ENCODE measurements around the gene CNOT8.
"Not testable (repeated sequence)": the region's sequence is repeated elsewhere in the genome, so short reads cannot be mapped to it uniquely, and the experiment has no call there.

Gene CNOT8

DNA sequence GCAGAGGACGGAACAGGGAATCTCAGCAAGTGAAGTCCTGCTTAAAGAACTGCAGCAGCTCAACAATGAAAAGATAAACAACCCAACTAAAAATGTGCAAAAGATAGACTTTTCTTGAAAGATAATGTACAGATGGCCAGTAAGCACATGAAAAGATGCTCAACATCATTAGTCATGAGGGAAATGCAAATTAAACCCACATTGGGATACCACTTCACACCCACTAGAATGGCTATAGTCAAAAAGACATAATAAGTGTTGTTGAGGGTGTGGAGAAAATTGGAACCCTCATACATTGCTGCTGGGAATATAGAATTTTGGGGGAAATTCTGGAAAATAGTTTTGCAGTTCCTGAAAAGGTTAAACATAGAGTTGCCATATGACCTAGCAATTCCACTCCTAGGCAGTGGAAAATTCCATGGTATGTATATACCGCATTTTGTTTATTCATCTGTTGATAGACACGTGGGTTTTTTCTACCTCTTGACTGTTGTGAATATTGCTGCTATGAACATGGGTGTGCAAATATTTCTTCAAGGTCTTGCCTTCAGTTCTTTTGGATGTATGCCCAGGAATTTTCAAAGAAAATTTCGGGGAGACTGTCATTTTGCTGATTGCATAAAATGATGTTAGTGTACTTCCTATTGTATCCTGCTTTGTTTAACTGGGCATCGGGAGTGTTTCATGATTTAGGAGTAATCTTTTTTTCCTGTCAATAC is 7.2 kb downstream of the CNOT8 start:
- DNase-seq (ENCODE audit: low spot score) = no peak

DNA sequence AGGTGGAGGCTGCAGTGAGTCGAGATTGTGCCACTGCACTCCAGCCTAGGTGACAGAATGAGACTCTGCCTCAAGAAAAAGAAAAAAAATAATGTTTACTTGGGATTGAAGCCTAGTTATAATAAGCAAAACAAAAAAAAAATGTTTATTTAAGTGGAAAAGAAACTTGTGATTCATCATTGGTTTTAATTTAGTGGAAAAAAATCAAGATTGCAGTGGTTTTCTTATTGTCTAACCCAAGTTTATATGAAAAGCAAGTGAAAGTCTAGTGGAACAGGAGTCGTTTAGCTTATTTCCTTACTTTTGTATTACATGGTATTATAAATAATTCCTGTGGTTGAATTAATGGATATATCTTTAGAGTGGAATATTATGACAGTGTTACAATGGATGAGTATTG is 8.4 kb downstream of the CNOT8 start:
- DNase-seq (ENCODE audit: low spot score) = no peak

DNA sequence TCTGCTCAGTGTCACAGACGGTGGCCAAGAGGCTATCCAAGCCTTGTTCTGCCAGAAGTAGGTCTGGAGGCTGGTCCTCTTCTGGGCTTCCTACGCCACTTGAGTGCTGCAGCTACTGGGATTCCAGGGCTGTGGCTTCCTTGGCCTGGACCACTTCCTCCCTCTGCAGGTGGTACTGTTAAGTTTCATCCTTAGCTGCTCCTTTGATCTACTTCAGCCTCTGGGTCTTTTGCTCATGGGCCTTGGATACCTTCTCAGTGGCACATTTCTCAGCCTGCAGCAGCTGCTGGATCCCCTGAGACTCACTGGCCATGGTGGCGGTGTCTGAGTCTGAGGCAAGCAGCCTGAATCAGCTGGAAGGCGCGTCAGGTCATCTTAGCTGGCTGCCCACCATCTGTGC is 10.3 kb downstream of the CNOT8 start:
- peak; percentile 15 for DNase-seq (ENCODE audit: low spot score)

DNA sequence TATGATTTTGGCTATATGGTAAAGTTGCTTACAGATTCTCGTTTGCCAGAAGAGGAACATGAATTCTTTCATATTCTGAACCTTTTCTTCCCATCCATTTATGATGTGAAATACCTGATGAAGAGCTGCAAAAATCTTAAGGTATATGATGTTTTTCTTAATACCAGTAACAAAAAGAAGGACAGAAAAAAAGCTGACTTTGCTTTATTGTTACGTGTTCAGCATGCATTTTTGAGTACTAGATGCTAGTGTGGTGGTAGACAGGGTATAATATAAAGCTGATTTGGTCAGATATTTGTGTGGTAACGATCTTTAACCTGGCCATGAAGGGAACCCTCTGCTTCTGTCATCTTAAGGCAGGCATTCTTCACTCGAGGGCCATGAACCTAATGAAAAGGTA is 13.3 kb downstream of the CNOT8 start:
- DNase-seq (ENCODE audit: low spot score) = no peak

DNA sequence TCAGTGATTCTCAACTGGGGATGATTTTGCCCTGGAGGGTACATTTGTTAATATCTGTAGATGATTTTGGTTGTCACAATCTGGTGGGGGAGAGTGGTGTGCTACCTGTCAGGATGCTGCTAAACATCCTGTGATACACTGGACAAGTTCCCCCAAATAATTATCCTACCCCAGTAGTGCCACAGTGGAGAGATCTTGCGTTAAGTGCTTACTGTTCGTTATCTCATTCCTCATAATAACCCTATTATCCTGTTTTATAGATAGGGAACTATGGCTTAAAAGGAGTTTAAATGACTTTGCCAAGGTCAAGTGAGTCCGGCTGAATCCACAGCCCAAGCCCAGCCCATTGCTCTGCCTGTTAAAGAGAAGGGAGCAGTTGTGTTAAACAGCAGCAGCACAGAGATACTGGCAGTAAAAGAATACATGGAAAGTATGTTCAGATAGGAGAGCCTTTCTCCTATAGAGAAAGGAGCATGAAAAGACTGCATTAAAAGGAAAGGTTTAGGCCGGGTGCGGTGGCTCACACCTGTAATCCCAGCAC is 15.4 kb downstream of the CNOT8 start:
- DNase-seq (ENCODE audit: low spot score) = no peak

DNA sequence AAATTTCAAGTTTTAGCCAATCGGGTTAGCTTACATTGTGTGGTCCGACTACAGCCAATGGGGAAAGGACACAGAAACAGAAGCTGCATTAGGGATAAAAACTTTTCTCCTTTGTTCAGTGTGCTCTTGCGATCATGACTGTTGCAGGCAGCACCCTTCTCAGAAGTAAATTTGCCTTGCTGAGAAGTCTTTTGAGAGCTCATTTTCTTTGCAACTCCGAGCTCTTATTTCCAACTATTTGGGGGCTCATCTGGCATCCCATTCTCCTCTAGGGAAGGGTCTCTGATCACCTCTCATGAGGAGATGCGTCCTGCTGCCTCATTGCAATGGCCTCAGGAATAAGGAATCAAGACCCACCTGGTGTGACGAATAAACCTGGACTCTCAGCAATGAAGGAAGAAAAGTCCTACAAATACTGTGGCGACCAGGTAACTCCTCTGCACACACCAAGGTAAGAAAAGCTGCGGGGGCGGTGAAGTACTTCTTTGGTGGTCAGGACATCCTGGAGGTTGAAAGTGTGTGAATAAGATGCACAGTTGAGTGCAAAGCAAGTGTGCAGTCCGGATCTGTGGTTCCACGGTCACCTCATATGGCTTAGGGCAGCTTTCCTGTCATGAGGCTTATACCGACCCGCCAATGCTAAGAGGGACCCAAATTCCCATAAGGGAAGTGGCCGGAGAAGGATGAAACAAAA is 20.4 kb downstream of the CNOT8 start:
- no peak for DNase-seq (ENCODE audit: low spot score)

DNA sequence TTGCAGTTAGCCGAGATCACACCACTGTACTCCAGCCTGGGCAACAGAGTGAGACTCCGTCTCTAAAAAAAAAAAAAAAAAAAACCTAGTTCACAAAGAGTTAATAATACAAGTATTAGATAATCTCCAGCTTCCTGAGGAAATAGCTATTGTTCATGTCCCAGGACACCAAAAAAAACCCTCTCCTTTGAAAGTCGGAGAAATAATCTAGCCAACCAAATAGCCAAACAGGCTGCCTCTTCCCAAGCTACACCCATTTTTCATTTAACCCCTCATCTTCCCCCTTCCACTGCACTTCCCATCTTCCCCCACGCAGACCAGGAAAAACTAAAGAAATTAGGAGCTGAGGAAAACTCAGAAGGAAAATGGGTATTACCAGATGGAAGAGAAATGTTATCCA is 23.6 kb downstream of the CNOT8 start:
- DNase-seq (ENCODE audit: low spot score) = no peak

DNA sequence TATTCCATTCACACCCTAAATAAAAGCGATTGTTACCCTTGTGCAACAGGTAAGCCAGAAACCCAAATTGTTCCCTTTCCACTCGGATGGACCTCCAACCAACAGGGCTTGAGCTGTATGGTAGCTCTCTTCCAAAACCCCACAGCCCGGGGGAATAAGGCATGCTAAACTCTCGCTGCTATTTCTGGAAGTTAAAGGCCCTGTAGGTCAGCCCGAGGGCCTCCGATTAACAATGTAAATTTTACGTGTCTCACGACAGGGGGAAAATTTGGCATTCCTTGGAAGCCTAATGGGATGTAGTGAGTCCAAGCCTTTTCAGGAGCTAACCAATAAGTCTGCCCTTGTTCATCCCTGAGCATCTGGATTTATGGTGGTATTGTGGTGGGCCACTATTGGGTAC is 26.0 kb downstream of the CNOT8 start:
- no peak for DNase-seq (ENCODE audit: low spot score)

DNA sequence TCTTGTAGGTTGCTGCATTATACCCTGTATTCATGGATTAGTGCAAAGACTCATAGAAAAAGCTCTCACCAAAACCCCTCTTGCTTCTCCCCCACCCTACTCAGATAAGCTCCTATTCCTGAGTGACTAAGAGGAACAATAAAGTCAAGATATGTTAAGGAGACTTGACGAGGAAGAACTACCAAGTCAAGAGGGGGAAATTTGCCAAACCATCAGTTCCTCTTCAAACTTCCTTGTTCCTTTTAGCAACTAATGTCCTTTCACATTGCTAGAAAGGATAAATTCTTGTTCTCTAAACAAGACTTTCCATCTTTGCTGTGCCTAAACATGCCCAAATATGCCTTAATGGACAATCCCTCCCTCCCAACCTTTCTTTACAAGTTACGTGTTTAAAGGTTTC is 27.0 kb downstream of the CNOT8 start:
- DNase-seq (ENCODE audit: low spot score) = no peak

DNA sequence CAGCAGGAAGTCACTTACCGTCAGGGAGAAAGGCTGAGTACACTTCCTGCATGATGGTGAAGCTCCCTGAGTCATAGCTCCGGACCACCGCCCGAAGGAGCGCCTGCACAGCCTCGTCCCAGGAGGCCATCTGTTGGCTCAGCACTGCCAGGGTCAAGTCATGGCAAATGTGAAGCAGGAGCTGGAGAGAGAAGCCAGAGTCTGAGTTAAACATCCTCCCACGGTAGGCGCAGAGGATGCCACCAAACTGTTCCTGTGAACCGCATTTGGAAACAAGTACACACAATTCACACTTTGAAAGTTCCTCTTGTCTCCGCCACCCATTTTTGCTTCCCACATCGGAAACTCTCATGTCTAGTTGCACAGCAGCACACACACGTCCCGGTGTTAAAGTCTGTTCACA is 33.9 kb downstream of the CNOT8 start:
- no peak for DNase-seq (ENCODE audit: low spot score)

DNA sequence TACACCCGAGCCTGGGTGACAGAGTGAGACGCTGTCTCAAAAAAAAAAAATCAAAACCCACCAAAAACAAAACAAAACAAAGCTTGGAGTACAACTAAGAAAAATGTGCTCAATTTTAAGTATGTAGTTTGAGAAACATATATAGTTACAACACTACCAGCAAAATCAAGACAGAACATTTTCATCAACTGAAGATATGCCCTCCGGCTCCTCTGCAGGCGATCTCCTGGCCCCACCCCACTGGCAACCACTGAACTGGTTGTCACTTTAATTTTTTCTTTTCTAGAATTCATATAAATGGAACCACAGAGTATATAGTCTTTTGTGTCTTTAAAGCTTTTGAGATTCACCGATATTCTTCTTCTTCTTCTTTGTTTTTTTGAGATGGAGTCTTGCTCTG is 35.0 kb downstream of the CNOT8 start:
- no peak for DNase-seq (ENCODE audit: low spot score)

DNA sequence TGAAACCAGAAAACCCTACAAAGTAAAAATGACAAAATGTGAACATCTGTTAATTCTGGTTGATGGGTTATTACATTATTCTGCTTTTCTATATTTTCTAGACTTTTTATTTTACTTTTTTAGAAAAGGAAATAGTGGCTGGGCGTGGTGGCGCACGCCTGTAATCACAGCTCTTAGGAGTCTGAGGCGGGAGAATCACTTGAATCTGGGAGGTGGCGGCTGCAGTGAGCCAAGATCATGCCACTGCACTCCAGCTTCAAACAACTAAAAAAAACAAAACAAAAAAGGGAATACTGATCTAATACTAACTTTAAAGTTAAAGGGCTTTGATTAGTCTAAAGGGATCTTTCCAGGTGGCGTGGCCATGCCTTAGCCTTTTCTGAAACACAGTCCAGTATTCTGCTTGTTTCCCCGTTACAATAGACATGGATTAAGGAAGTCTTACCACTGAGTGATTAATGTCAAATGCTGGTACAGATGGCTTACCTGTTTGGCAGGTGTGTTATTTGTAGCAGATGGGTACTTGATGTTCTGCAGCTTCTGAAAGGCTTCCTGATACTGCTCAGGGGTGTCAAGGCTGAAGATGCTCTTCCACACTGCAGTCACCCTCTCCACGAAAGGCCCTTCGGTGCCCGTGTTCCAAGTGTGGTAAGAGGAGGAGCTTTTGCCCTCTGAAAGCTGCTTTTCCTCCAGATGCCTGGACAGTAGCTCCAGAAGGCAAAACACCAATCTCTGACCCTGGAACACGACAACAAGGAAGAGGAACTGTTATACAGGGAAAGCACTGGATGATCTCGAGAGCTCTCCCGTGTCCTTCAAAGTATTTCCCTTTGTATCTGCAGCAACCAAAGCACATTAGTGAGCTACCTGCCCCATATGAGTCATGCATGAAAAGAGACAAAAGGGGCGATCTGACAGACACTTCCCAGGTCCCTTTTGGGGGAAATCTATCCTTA is 37.5 kb downstream of the CNOT8 start:
- DNase-seq (ENCODE audit: low spot score) = no peak

DNA sequence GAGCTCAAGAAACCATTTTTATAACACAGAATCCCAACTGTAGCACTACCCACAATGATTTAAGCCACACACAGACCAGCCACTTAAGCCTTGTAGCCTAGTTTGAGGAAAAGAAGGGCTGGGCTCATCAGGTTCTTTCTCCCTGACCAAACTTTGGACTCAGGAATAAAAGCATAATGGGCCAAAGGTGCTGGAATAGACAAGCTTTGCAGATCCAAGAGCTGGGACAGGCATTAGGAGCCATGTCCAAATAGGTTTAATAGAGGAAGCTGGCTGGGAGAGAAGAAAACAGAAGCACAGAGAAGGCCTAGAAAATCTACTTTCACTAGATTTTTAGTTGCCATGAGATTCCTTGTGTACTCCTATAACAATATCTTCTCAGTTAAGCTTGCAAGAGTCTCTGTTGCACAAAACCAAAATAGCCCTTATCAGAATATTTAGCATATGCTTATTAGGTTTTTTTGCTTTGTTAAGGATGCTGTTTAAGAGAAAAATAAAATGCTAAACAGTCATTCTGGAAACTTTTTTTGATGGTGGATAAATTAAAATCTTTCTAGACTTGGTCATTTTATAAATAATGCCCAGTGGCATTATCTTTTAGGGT is 38.2 kb downstream of the CNOT8 start:
- DNase-seq (ENCODE audit: low spot score) = no peak

DNA sequence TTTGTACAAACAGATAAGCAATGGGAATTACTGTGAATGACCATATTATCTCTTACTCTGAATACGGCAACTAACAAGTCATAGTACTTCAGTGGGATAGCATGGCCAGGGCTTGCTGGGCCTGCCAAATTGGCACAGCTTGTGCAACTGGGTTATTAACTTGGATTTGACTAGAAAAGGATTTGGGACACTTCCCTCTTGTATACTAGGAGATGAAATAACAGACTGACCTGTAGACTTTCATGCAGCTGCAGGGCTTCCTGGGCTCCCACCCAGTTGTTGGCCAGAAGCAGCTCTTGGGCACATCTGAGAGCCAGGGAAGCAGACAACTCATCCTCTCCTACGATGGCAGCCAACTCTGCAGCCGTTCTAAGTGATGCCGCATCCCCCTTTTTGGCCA is 39.8 kb downstream of the CNOT8 start:
- DNase-seq (ENCODE audit: low spot score) = no peak

DNA sequence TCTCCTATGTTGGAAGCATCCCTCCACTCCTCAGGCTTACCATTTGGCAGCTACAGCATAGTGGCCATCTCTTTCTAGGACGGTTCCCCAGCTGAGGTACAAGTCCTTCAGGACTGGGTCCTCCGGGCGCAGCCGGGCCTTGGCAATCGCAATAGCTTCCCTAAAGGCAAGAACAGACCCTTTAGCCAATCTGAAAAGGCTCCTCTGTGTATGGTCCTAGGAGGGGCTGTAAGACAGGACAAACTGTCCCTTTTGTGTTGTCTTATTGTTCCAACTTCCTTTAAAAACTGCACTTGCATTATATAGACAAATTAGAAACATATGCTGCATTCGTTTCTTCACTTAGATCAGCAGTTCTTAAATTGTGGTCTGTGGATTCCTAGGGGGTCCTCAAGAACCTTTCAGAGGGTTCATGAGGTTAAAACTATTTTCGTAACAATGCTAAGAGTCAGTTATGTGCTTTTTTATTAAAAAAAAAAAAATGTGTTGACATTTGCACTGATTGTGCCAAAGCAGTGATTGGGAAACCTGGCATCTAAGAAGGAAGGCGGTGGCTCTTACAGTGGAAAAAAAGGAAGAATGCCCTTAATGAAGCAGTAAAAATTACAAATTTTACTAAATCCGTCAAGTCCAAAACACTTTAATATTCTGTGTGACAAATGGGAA is 40.9 kb downstream of the CNOT8 start:
- DNase-seq (ENCODE audit: low spot score) = no peak

DNA sequence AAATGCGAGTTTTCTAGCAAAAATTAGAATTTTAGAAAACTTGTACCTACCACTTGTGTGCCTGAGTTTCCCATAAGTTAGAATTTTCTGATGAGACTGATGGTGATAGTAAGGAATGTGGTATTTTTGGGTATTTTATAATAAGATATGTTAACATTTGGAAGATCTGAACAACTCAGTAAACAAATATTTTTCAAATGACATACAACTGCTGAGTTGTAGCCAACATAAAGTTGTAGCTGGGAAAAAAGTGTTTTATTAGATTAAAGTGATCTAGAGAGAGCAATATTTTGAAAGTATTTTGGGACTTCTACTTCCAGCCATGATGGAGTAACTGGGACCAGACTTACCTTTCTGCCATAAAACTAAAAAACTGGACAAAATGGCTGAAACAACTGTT is 41.6 kb downstream of the CNOT8 start:
- no peak for DNase-seq (ENCODE audit: low spot score)

DNA sequence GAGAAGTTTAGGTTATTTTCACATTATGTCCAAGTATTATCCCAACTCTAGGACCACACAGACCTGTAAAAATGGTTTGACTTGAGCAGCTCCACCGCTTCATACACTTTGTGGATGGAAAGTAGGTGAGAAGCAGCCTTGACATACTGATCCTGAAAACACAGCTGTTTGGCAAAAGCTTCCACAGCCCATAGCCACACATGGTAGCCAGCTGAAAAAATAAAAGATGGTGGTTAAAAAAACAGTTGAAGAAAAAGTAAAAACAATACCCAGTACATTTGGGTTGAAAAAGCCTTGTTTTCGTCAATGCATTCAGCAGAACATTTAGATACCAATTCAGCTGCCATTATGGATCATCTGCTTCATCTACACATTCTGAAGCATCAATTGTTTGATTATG is 42.8 kb downstream of the CNOT8 start:
- no peak for DNase-seq (ENCODE audit: low spot score)

DNA sequence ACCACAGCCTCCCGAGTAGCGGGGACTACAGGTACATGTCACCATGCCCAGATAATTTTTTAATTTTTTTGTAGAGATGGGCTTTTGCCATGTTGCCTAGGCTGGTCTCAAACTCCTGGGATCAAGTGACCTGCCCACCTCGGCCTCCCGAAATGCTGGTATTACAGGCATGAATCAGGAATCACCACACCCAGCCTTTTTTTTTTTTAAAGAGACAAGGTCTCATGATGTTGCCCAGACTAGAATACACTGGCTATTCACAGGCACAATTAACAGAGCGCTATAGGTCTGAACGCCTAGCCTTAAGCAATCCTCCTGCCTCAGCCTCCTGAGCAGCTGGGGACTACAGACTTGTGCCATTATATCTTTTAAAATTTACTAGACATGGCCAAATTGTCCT is 43.5 kb downstream of the CNOT8 start:
- no peak for DNase-seq (ENCODE audit: low spot score)

DNA sequence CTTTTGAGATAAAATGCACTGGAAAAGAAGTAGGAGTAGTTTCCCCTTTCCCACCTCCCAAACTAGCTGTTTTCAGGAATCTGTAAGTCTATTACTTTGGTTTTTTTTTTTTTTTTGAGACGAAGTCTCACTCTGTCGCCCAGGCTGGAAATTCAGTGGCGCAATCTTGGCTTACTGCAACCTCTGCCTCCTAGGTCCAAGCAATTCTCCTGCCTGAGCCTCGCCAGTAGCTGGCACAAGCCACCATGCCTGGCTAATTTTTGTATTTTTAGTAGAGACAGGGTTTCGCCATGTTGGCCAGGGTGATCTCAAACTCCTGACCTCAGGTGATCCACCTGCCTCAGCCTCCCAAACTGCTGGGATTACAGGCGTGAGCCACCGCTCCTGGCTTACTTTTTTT is 47.2 kb downstream of the CNOT8 start:
- not testable (repeated sequence) for DNase-seq (ENCODE audit: low spot score)

DNA sequence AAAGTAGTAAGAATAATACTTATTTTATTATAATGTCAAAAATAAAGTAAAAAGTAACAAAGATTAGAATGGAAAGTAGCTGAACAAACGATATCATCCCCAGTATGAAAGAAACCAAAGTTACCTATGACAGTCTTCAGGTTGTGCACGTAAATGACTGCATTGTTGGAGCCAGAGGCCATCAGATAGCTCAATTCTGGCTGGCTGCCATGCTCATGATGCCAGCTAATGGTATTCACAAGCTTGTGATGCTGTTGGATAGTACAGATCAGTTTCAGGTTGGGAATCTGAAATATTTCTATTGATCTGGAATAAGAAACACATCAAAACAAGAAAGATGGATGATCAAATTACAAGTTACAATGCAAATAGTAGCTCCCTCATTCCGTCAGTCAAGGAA is 58.4 kb downstream of the CNOT8 start:
- no peak for DNase-seq (ENCODE audit: low spot score)

DNA sequence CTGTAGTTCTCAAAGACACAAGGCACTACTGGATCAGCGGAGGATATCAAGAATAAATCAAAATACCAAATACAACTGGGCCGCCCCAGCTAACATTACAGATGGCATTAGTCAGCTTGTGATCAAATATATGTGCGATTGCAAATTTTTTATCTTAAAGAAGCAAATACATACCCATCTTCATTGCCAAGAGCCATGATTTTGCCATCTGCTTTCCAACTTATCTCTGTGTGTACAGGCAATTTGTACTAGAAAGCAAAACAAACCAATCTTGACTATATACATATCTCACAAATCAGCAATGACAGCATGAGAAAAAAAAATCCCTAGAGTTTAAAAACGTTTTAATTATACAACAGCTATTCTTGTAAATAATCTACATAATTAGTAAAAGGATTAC is 59.3 kb downstream of the CNOT8 start:
- DNase-seq (ENCODE audit: low spot score) = no peak
